GM12878 (cell line): Measurements from ENCODE around the gene DPH1.

ENCODE experiments used
- ATF2 ChIP-seq: IDR thresholded peaks from 2 replicates; pipeline ENCODE4 v1.6.1; 2012; ENCODE audit warnings: low read length, inconsistent platforms
- HCFC1 ChIP-seq: fragments of 150-350 bp; IDR thresholded peaks from 2 replicates; pipeline ENCODE4 v1.6.1; 2014; ENCODE audit warnings: low read length
- POLR2A ChIP-seq: IDR thresholded peaks from 2 replicates; pipeline ENCODE4 v1.6.1; 2011; ENCODE audit warnings: low read depth, mild to moderate bottlenecking, low read length
- RCOR1 ChIP-seq: conservative IDR thresholded peaks from 2 replicates; pipeline ENCODE4 v1.6.1; 2012; ENCODE audit warnings: low read depth, low read length, improper control_type of control experiment
- SMC3 ChIP-seq: IDR thresholded peaks from 2 replicates; pipeline ENCODE4 v1.6.1; 2011; ENCODE audit warnings: low read length, improper control_type of control experiment, borderline replicate concordance
- SP1 ChIP-seq: IDR thresholded peaks from one replicate; pipeline ENCODE4 v1.6.1; 2011; ENCODE audit warnings: low read depth, low read length
- SPI1 ChIP-seq: IDR thresholded peaks from 2 replicates; pipeline ENCODE4 v1.6.1; 2011; ENCODE audit warnings: low read depth, mild to moderate bottlenecking, low read length, moderate library complexity, borderline replicate concordance; ENCODE audit not compliant: insufficient read depth
- SREBF2 ChIP-seq: IDR thresholded peaks from 2 replicates; pipeline ENCODE4 v1.6.1; 2012; ENCODE audit warnings: mild to moderate bottlenecking, low read length
- USF2 ChIP-seq: IDR thresholded peaks from 2 replicates; pipeline ENCODE4 v1.6.1; 2011; ENCODE audit warnings: low read depth, low read length, improper control_type of control experiment, borderline replicate concordance
- TF ChIP-seq, protein P1 (sequence below), 3 experiments: IDR thresholded peaks in 2 of 3; conservative IDR thresholded peaks in 1 of 3; 2 replicates each; pipeline ENCODE4 v1.5.1; 2011; ENCODE audit warnings: low read depth in 3 of 3, low read length in 3 of 3, mild to moderate bottlenecking in 3 of 3, control low read depth in 2 of 3, moderate library complexity in 2 of 3, inconsistent platforms in 1 of 3, mixed read lengths in 1 of 3; ENCODE audit not compliant: control insufficient read depth in 2 of 3, insufficient read depth in 1 of 3; ENCODE audit errors: extremely low read depth in 1 of 3
- TF ChIP-seq, protein P2 (sequence below): fragments of 450-650 bp; formaldehyde crosslinking; IDR thresholded peaks from 2 replicates; pipeline ENCODE4 v1.4.0; 2022; ENCODE audit warnings: mild to moderate bottlenecking, moderate library complexity
- TF ChIP-seq, protein P3 (sequence below): IDR thresholded peaks from 2 replicates; pipeline ENCODE4 v1.6.1; 2012; ENCODE audit warnings: low read depth, low read length, improper control_type of control experiment

- TF ChIP-seq, protein P1, sequence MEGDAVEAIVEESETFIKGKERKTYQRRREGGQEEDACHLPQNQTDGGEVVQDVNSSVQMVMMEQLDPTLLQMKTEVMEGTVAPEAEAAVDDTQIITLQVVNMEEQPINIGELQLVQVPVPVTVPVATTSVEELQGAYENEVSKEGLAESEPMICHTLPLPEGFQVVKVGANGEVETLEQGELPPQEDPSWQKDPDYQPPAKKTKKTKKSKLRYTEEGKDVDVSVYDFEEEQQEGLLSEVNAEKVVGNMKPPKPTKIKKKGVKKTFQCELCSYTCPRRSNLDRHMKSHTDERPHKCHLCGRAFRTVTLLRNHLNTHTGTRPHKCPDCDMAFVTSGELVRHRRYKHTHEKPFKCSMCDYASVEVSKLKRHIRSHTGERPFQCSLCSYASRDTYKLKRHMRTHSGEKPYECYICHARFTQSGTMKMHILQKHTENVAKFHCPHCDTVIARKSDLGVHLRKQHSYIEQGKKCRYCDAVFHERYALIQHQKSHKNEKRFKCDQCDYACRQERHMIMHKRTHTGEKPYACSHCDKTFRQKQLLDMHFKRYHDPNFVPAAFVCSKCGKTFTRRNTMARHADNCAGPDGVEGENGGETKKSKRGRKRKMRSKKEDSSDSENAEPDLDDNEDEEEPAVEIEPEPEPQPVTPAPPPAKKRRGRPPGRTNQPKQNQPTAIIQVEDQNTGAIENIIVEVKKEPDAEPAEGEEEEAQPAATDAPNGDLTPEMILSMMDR (IDR thresholded peaks at IDR 0.05 in 2 of 3, conservative IDR thresholded peaks at IDR 0.05 in 1 of 3; ENCODE audit: control insufficient read depth in 2 of 3, extremely low read depth in 1 of 3, insufficient read depth in 1 of 3, low read depth in 3 of 3, low read length in 3 of 3) = no peak
- TF ChIP-seq, protein P2, sequence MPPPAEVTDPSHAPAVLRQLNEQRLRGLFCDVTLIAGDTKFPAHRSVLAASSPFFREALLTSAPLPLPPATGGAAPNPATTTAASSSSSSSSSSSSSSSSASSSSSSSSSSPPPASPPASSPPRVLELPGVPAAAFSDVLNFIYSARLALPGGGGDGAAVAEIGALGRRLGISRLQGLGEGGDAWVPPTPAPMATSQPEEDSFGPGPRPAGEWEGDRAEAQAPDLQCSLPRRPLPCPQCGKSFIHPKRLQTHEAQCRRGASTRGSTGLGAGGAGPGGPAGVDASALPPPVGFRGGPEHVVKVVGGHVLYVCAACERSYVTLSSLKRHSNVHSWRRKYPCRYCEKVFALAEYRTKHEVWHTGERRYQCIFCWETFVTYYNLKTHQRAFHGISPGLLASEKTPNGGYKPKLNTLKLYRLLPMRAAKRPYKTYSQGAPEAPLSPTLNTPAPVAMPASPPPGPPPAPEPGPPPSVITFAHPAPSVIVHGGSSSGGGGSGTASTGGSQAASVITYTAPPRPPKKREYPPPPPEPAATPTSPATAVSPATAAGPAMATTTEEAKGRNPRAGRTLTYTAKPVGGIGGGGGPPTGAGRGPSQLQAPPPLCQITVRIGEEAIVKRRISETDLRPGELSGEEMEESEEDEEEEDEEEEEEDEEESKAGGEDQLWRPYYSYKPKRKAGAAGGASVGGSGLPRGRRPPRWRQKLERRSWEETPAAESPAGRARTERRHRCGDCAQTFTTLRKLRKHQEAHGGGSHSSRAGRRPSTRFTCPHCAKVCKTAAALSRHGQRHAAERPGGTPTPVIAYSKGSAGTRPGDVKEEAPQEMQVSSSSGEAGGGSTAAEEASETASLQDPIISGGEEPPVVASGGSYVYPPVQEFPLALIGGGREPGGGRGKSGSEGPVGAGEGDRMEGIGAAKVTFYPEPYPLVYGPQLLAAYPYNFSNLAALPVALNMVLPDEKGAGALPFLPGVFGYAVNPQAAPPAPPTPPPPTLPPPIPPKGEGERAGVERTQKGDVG (CRISPR knock-in tag) = no peak
- no peak for TF ChIP-seq HCFC1
- no peak for TF ChIP-seq USF2
- no peak for TF ChIP-seq SPI1
- TF ChIP-seq, protein P3, sequence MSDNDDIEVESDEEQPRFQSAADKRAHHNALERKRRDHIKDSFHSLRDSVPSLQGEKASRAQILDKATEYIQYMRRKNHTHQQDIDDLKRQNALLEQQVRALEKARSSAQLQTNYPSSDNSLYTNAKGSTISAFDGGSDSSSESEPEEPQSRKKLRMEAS = peak; percentile 51; the same call in 1 of the 2 replicates
- no peak for TF ChIP-seq SMC3
- no peak for TF ChIP-seq ATF2
- TF ChIP-seq SREBF2 = no peak
- TF ChIP-seq RCOR1 = no peak
- no peak for TF ChIP-seq SP1
- no peak for TF ChIP-seq POLR2A
These were observed 20.5 kb downstream of the DPH1 start for GRCh38 chr17:2050300-2051060.
